ENCODE results near the gene TMEM18. TPM values are rescaled to one million over a fixed set of nuclear protein-coding genes. Genes with fewer than 3 reads are reported as not detected.

Gene TMEM18
- total and polyA plus RNA-seq, 2 of the 13 experiments (the other 11 are each of a cell fraction or from before 2014, with no cell fraction given) = 45.9 to 49.4 TPM

GRCh38 chr2:675982-676646, 1.1 kb downstream of the TMEM18 start (continued):
- TF ChIP-seq BRD4 (CRISPR knock-in tag; IDR thresholded peaks at IDR 0.05) (no peak), KLF9 (CRISPR knock-in tag; IDR thresholded peaks at IDR 0.05; ENCODE audit: low read depth) (peak; percentile 43; the same call in 1 of the 2 replicates), ZSCAN9 (CRISPR knock-in tag; IDR thresholded peaks at IDR 0.05; ENCODE audit: borderline replicate concordance) (no peak), ZFP90 (CRISPR knock-in tag; IDR thresholded peaks at IDR 0.05; ENCODE audit: borderline replicate concordance) (no peak), ZNF138 (CRISPR knock-in tag; IDR thresholded peaks at IDR 0.05; ENCODE audit: low read depth) (no peak), ZNF329 (CRISPR knock-in tag; IDR thresholded peaks at IDR 0.05; ENCODE audit: low read depth) (no peak), NCOA5 (CRISPR knock-in tag; IDR thresholded peaks at IDR 0.05) (no peak), PBX3 (CRISPR knock-in tag; IDR thresholded peaks at IDR 0.05; ENCODE audit: borderline replicate concordance) (no peak), ATF7-NPFF (CRISPR knock-in tag; IDR thresholded peaks at IDR 0.05; ENCODE audit: low read depth) (no peak; the same call in 1 of the 2 replicates), ZNF121 (CRISPR knock-in tag; IDR thresholded peaks at IDR 0.05) (no peak), NR2C2 (CRISPR knock-in tag; IDR thresholded peaks at IDR 0.05; ENCODE audit: borderline replicate concordance) (no peak), SOX6 (IDR thresholded peaks at IDR 0.05) (no peak), SOX6 (CRISPR knock-in tag; IDR thresholded peaks at IDR 0.05) (no peak)
- TF ChIP-seq, protein P1, sequence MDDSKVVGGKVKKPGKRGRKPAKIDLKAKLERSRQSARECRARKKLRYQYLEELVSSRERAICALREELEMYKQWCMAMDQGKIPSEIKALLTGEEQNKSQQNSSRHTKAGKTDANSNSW (CRISPR knock-in tag; IDR thresholded peaks at IDR 0.05; ENCODE audit: borderline replicate concordance) = no peak
- TF ChIP-seq, protein P2, sequence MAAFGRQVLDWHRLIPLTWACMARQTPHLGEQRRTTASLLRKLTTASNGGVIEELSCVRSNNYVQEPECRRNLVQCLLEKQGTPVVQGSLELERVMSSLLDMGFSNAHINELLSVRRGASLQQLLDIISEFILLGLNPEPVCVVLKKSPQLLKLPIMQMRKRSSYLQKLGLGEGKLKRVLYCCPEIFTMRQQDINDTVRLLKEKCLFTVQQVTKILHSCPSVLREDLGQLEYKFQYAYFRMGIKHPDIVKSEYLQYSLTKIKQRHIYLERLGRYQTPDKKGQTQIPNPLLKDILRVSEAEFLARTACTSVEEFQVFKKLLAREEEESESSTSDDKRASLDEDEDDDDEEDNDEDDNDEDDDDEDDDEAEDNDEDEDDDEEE (CRISPR knock-in tag; IDR thresholded peaks at IDR 0.05) = no peak

Data from HepG2 (cell line).